PC-9 (cell line): Measurements from ENCODE around the gene KCNIP1. TPM values are rescaled to one million over a fixed set of nuclear protein-coding genes. Genes with fewer than 3 reads are reported as not detected.

Experiments used
- BruUV-seq: library from RNA; stranded (reverse); fragments of 400-500 nt; replicated peaks from 2 replicates; lab custom pipeline; 2021; lab: Mats Ljungman, UMichigan
- CTCF ChIA-PET: fragments of 300-600 bp; sonication (Branson Sonifier 250); formaldehyde crosslinking; loops from one replicate; lab custom pipeline; 2022; ENCODE audit warnings: antibody characterized with exemption; lab: Charles Lee
- POLR2A ChIA-PET: fragments of 300-600 bp; sonication (Branson Sonifier 250); formaldehyde crosslinking; loops from one replicate; lab custom pipeline; 2022; ENCODE audit warnings: antibody characterized with exemption; ENCODE audit not compliant: unreplicated experiment; lab: Charles Lee
- DNase-seq, 2 experiments: peaks; one replicate each; pipeline versions ENCODE4 v3.0.0 to v3.0.0-alpha.2; 2015 to 2022; ENCODE audit warnings: mixed read lengths in 1 of 2
- H2AFZ ChIP-seq: fragments of 200-600 bp; sonication (generic); 2 replicates; pipeline ENCODE4 v1.8.1; 2017; ENCODE audit warnings: antibody characterized with exemption
- H3F3A ChIP-seq: fragments of 200-600 bp; sonication (generic); 2 replicates; pipeline ENCODE4 v1.8.1; 2017; ENCODE audit warnings: antibody characterized with exemption, mild to moderate bottlenecking, low read depth; ENCODE audit not compliant: insufficient read depth
- H3K27ac ChIP-seq: fragments of 200-600 bp; sonication (generic); 2 replicates; pipeline ENCODE4 v1.6.1; 2016; ENCODE audit warnings: mixed run types
- H3K27me3 ChIP-seq: fragments of 200-600 bp; sonication (generic); 2 replicates; pipeline ENCODE4 v1.6.1; 2016; ENCODE audit warnings: low read depth, mixed run types; ENCODE audit not compliant: insufficient read depth
- H3K36me3 ChIP-seq: fragments of 200-600 bp; sonication (generic); 2 replicates; pipeline ENCODE4 v1.6.1; 2016; ENCODE audit warnings: low read depth, mixed run types
- H3K4me1 ChIP-seq: fragments of 200-600 bp; sonication (generic); replicated peaks from 2 replicates; pipeline ENCODE4 v1.6.1; 2016; ENCODE audit warnings: mixed run types; ENCODE audit not compliant: insufficient read depth
- H3K4me2 ChIP-seq: fragments of 200-600 bp; sonication (generic); 2 replicates; pipeline ENCODE4 v1.6.1; 2017; ENCODE audit warnings: mixed run types
- H3K4me3 ChIP-seq: fragments of 200-600 bp; sonication (generic); 2 replicates; pipeline ENCODE4 v1.6.1; 2016; ENCODE audit warnings: mixed run types
- H3K79me2 ChIP-seq: fragments of 200-600 bp; sonication (generic); 2 replicates; pipeline ENCODE4 v1.6.1; 2017; ENCODE audit warnings: low read depth, mixed run types
- H3K9me2 ChIP-seq: fragments of 200-600 bp; sonication (generic); 2 replicates; pipeline ENCODE4 v1.8.1; 2017; ENCODE audit warnings: mild to moderate bottlenecking; ENCODE audit not compliant: insufficient read depth
- H3K9me3 ChIP-seq: fragments of 200-600 bp; sonication (generic); 2 replicates; pipeline ENCODE4 v1.8.1; 2016; ENCODE audit warnings: low read depth; ENCODE audit not compliant: insufficient read depth
- H4K20me1 ChIP-seq: fragments of 200-600 bp; sonication (generic); 2 replicates; pipeline ENCODE4 v1.8.1; 2017; ENCODE audit not compliant: insufficient read depth
- EZH2 ChIP-seq: fragments of 200-600 bp; sonication (generic); IDR thresholded peaks from 2 replicates; pipeline ENCODE4 v1.8.0; 2017; ENCODE audit warnings: antibody characterized with exemption, low read depth
- intact Hi-C: fragments of 100-400 bp; cut with micrococcal nuclease; formaldehyde crosslinking; loops from one replicate; pipeline ENCODE4 v1.10.0; 2022; ENCODE audit not compliant: unreplicated experiment
- total RNA-seq: library from RNA; stranded (reverse); gene quantifications from 2 replicates; pipeline ENCODE4 v1.2.3, GENCODE V29; 2021
- TF ChIP-seq, protein P1 (sequence below): fragments of 200-600 bp; sonication (generic); conservative IDR thresholded peaks from 2 replicates; pipeline ENCODE4 v1.6.1; 2017; ENCODE audit warnings: mixed run types, antibody characterized with exemption, mild to moderate bottlenecking, moderate library complexity

KCNIP1 gene
- total RNA-seq, 1 experiment from 2014 or later = not detected

DNA sequence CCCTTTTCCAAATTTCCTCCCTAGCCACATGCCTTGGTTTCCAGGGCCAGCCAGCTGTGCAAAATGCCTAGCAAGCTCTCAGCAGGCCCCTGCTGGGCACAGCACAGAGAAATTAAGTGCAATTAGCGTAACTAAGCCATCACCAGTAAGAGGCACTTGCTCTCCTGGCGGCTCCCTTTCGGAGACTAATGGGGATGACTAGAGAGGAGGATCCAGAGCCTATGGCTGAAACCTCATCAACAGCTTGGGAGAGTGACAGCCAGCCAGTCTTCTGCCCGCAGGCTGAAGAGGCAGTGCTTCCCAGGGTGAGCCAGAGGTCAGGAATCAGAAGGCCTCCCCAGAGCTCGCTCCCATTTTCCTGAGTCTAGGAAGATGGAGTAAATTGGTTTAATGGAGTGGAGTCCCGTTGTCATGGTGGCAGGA lies 108.4 kb downstream of the KCNIP1 start:
- BruUV-seq = no TSS peak
- Histone ChIP-seq H3K9me2 (no peaks in the 10 kb centered on the region), H3K79me2 (no peaks in the 10 kb centered on the region), H3K27me3 (0 out of 2 replicates have a peak, but pooled peaks cover 4% of the 10 kb centered on the region), H3K4me1 (peaks cover 18% of the 10 kb centered on the region), H3K27ac (no peak overlapping the region), H3K9me3 (no peaks in the 10 kb centered on the region), H3K4me2 (no peak overlapping the region), H3F3A (peaks cover 14% of the 10 kb centered on the region; the same call in 1 of the 2 replicates), H3K4me3 (no peak overlapping the region), H3K36me3 (no peaks in the 10 kb centered on the region), H4K20me1 (no peaks in the 10 kb centered on the region), H2AFZ (no peak overlapping the region)
- ChIA-PET POLR2A (no interaction called here), CTCF (no interaction called here)
- intact Hi-C loops = no loop called here
- TF ChIP-seq, protein P1, sequence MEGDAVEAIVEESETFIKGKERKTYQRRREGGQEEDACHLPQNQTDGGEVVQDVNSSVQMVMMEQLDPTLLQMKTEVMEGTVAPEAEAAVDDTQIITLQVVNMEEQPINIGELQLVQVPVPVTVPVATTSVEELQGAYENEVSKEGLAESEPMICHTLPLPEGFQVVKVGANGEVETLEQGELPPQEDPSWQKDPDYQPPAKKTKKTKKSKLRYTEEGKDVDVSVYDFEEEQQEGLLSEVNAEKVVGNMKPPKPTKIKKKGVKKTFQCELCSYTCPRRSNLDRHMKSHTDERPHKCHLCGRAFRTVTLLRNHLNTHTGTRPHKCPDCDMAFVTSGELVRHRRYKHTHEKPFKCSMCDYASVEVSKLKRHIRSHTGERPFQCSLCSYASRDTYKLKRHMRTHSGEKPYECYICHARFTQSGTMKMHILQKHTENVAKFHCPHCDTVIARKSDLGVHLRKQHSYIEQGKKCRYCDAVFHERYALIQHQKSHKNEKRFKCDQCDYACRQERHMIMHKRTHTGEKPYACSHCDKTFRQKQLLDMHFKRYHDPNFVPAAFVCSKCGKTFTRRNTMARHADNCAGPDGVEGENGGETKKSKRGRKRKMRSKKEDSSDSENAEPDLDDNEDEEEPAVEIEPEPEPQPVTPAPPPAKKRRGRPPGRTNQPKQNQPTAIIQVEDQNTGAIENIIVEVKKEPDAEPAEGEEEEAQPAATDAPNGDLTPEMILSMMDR = no peak
- TF ChIP-seq EZH2 = no peak
- DNase-seq = no peak

DNA sequence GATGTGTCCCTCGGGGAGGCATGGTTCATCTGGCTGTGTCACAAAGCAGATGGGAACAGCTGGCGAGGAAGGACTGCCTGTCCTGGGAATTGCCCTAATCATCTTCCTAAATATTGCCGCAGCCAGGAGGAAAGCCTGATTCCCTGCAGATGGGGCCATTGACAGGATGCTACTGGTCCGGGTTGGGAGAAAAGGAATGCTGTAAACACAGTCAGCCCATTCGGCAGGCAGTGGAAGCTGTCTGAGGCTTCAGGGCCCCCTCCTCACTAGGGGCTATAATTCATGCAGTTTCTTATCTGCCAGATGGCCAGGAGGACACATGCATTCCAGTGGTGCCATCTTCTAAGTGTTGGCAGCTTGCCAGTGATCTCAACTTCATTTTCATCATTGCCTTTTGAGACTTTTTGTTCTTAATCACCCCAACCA lies 110.3 kb downstream of the KCNIP1 start:
- intact Hi-C loops = no loop called here
- H3K4me3 ChIP-seq = no peak overlapping the region
- H3K4me1 ChIP-seq = peaks cover 18% of the 10 kb centered on the region
- H3K4me2 ChIP-seq = no peak overlapping the region
- no peaks in the 10 kb centered on the region for H3K79me2 ChIP-seq
- no peaks in the 10 kb centered on the region for H4K20me1 ChIP-seq
- no peak overlapping the region for H2AFZ ChIP-seq
- ChIA-PET CTCF (no interaction called here), POLR2A (no interaction called here)
- no peaks in the 10 kb centered on the region for H3K36me3 ChIP-seq
- H3K9me3 ChIP-seq = no peaks in the 10 kb centered on the region
- H3K9me2 ChIP-seq = no peaks in the 10 kb centered on the region
- no TSS peak for BruUV-seq
- DNase-seq = no peak
- peaks cover 14% of the 10 kb centered on the region; the same call in 1 of the 2 replicates for H3F3A ChIP-seq
- H3K27ac ChIP-seq = no peak overlapping the region
- no peaks in the 10 kb centered on the region for H3K27me3 ChIP-seq
- no peak for TF ChIP-seq EZH2
- TF ChIP-seq, protein P1 = no peak

DNA sequence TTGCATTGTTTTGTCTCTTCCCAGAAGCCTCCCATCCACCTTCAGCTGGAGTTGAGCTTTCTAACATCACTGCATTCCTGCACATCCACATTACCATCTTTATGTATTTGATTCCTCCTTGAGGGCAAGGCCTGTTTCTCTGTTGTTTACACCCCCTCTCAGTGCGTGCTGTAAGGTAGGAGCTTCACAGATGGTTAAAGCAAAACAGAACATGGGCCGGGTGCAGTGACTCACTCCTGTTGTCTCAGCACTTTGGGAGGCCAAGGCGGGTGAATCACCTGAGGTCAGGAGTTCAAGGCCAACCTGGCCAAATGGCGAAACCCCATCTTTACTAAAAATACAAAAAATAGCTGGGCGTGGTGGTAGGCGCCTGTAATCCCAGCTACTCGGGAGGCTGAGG lies 110.9 kb downstream of the KCNIP1 start:
- Histone ChIP-seq H3K27ac (peak overlapping the region; percentile 59), H3K36me3 (no peaks in the 10 kb centered on the region), H3K27me3 (no peaks in the 10 kb centered on the region), H3F3A (peaks cover 14% of the 10 kb centered on the region; the same call in 1 of the 2 replicates), H3K9me2 (no peaks in the 10 kb centered on the region), H3K4me3 (no peak overlapping the region), H3K9me3 (no peaks in the 10 kb centered on the region), H4K20me1 (no peaks in the 10 kb centered on the region), H2AFZ (no peak overlapping the region), H3K4me1 (peaks cover 18% of the 10 kb centered on the region), H3K4me2 (peak overlapping the region; percentile 51), H3K79me2 (no peaks in the 10 kb centered on the region)
- ChIA-PET POLR2A (no interaction called here), CTCF (no interaction called here)
- BruUV-seq = no TSS peak
- TF ChIP-seq, protein P1 = no peak
- TF ChIP-seq EZH2 = no peak
- intact Hi-C loops = no loop called here
- peak in 1 of 2 experiments; percentile 89 for DNase-seq
